Fibroblast of lung (primary cell): Measurements from ENCODE around the gene SEMA5B.

Source experiments
- CTCF ChIP-seq, 2 donors: IDR thresholded peaks in 1 of 2; conservative IDR thresholded peaks in 1 of 2; 1 replicate in 1 of 2; 2 replicates in 1 of 2; pipeline ENCODE4 v1.5.1; 2011 to 2012; ENCODE audit warnings: low read length in 2 of 2, control low read depth in 1 of 2, inconsistent platforms in 1 of 2, low read depth in 1 of 2, mild to moderate bottlenecking in 1 of 2
- EZH2 ChIP-seq: IDR thresholded peaks from 2 replicates; pipeline ENCODE4 v1.5.1; 2012; ENCODE audit warnings: low read length, control low read depth, mild to moderate bottlenecking; ENCODE audit errors: missing control alignments

DNA sequence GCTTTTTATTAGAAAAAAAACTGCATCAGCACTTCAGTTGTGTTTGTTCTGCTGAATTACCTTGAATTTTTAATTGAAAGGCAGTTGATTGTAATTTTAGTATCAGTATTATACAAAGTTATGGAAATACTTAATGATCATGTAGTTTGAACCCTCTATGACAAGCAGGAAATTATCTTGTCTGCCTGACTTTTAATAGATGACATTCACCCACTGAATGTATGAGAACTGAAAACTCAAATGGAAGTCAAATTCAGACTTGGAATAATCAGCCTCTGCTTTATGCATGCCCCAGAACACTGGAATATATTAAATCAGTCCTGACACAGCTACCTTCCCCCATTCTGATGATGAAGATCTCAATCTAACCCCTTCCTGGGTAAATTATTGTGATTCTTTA, 159.2 kb downstream of the SEMA5B start:
- TF ChIP-seq EZH2 (no peak), CTCF (conservative IDR thresholded peaks at IDR 0.05 in 1 of 2, IDR thresholded peaks at IDR 0.05 in 1 of 2; ENCODE audit: low read depth in 1 of 2, low read length in 2 of 2) (no peak)
